C4-2B (cell line): ENCODE data around the gene RBL2.

ENCODE experiments used
- H3K27ac ChIP-seq: fragments of 450-650 bp; 2 replicates; pipeline ENCODE4 v1.5.1; 2017
- ZFX ChIP-seq: fragments of 450-650 bp; IDR thresholded peaks from 2 replicates; pipeline ENCODE4 v1.6.1; 2017
- TF ChIP-seq, protein P1 (sequence below): fragments of 450-650 bp; conservative IDR thresholded peaks from 2 replicates; pipeline ENCODE4 v1.5.1; 2017; ENCODE audit warnings: mild to moderate bottlenecking

The RBL2 gene

DNA sequence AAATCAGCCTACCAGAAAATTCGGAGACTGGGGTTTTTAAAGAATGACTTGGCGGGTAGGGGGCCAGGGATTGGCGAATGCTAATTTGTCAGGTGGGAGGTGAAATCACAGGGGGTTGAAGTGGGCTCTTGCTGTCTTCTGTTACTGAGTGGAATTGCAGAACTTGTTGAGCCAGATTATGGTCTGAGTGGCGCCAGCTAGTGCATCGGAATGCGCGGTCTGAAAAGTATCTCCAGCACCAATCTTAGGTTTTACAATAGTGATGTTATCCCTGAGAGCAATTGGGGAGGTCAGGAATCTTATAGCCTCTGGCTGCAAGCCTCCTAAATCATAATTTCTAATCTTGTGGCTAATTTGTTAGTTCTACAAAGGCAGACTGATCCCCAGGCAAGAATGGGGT, 762 bp upstream of the RBL2 start:
- peak overlapping the region; percentile 5 for H3K27ac ChIP-seq
- TF ChIP-seq, protein P1, sequence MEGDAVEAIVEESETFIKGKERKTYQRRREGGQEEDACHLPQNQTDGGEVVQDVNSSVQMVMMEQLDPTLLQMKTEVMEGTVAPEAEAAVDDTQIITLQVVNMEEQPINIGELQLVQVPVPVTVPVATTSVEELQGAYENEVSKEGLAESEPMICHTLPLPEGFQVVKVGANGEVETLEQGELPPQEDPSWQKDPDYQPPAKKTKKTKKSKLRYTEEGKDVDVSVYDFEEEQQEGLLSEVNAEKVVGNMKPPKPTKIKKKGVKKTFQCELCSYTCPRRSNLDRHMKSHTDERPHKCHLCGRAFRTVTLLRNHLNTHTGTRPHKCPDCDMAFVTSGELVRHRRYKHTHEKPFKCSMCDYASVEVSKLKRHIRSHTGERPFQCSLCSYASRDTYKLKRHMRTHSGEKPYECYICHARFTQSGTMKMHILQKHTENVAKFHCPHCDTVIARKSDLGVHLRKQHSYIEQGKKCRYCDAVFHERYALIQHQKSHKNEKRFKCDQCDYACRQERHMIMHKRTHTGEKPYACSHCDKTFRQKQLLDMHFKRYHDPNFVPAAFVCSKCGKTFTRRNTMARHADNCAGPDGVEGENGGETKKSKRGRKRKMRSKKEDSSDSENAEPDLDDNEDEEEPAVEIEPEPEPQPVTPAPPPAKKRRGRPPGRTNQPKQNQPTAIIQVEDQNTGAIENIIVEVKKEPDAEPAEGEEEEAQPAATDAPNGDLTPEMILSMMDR = no peak
- no peak for TF ChIP-seq ZFX

DNA sequence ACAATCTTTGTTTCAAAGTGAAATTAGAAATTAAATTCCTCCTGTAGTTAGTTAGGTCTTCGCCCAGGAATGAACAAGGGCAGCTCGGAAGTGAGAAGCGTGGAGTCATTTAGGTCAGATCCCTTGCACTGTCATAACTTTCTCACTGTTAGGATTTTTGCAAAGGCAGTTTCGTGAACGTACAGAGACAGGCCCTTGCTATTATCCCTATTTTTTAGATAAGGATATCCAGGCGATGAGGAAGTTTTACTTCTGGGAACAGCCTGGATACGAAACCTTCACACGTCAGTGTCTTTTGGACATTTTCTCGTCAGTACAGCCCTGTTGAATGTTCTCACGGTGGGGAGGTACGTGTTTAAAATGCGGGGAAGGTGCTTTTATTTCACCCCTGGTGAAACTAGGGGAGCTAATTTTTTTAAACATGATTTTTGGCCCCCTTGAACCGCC, 318 bp upstream of the RBL2 start:
- TF ChIP-seq, protein P1 = no peak
- TF ChIP-seq ZFX = no peak
- peak overlapping the region; percentile 97 for H3K27ac ChIP-seq

DNA sequence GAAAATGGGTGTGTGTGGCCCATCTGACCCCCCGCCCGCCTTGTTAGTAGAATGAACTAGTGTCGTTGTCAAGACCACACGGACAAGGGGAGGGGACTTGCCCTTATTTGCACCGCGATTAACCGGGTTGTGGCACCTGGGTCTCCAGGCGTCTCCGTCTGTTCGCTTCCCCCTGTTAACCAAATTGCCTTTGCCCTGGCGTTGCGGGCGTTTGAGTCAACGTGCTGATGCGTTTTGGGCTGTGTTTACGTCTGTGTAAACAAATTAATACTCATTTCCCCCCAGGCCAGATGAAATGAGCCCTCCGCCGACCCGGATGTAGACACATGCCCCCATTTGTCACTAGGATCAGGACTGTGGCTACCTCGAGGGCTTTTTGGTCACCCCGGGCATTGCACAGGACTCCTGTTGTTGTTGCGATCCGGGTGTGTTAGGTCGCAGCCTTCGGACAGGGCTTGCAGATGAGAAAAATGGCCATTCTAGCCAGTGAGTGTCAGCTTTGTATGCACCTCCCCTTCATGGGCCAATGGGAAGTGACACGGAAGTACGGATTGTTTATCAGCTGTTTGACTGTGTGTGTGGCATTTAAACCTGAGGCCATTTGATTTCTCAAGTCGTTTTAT, 906 bp downstream of the RBL2 start:
- peak overlapping the region; percentile 97 for H3K27ac ChIP-seq
- TF ChIP-seq ZFX = no peak
- TF ChIP-seq, protein P1 = no peak

DNA sequence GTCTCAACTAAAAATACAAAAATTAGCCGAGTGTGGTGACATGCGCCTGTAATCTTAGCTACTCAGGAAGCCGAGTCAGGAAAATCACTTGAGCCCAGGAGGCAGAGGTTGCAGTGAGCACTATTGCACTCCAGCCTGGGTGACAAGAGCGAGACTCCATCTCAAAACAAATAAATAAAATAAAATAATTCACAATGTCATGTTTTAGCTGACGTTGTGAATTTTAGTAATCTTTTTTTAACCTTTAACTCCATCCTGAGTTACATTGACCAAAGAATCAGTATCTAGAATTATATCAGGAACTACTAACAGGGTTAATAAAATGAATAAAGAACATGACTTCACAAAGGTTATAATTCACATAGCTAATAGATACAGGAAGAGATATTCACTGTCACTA, 5.9 kb downstream of the RBL2 start:
- TF ChIP-seq, protein P1 = no peak
- no peak for TF ChIP-seq ZFX

DNA sequence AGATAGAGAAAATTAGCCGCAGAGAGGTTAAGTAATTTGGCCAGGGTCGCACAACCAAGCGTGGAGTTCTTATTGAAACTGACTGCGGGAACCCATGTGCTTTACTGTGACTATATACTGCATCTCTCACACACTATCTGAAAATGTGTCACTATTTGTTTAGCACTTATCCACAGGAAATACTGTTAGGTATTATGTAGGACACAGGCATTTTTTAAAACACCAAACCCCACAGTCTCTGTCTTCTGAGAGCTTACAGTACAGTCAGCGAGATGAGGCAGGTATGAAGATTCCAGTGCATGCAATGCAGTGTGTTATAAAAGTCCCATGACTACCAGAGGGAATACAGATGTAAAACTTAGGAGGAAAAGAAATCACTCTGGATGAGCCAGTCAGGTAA, 11.3 kb downstream of the RBL2 start:
- TF ChIP-seq, protein P1 = no peak
- no peak for TF ChIP-seq ZFX

More for the DNA sequence above, 5.9 kb downstream of the RBL2 start:
- H3K27ac ChIP-seq = no peak overlapping the region

DNA sequence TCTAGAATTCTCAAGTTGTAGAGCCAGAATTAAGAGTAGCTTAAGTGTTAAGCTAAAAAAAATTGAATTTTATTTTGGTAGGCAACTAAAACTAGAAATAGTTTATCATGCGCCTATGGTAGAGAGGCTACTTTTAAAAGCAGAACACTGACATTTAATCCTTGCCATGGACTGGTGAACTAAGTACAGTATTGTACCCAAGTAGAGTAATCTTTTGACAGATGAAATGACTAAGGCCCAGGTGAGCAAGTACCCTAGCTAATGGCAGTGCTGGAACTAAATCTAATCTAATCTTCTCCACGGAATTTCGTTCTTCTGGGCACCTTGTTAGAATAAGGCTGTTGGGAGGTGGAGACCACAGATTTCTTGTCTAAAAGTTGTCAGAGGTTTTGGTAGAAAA, 11.8 kb downstream of the RBL2 start:
- H3K27ac ChIP-seq = no peak overlapping the region
- TF ChIP-seq, protein P1 = no peak
- no peak for TF ChIP-seq ZFX

More for the DNA sequence above, 11.3 kb downstream of the RBL2 start:
- H3K27ac ChIP-seq = no peak overlapping the region

DNA sequence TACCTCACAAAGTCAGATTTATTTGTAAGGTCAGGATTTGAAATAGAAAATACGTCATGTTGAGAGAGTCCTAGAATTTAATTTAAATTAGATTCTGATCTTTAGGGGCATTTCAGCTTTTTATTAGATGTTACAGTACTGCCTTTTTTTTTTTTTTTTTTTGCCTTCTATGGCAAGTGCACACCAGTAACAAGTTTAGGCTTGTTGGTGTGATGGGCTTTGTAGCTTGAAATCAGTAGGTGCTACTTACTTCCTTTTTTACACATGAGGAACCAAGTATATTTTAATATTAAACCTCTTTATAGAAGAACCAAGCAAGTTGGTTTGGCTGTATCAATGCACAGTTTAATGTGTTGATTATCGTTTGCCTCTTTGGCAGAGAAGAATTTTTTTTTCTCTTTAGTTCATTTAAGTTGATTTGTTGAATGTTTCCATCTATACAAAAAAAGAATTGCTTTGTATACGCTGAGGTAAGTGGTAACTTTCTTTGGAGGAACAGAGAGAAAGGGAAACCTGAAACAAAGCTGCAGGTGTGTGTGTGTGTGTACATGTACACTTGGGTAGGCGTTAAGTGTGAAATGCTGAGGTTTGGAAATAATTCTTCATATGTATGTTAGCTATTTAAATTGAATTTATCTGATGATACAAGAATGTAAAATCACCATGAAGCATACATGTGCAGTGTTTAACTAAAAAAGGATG, 15.7 kb downstream of the RBL2 start:
- TF ChIP-seq ZFX = no peak
- TF ChIP-seq, protein P1 = no peak
- H3K27ac ChIP-seq = no peak overlapping the region
